Karpas-422 (cell line): ENCODE data around the gene PGAP6. TPM values are rescaled to one million over a fixed set of nuclear protein-coding genes. Genes with fewer than 3 reads are reported as not detected.

Source experiments
- total RNA-seq: library from RNA; depleted of rRNA; stranded (reverse); fragments of >200 nt; shearing (Covaris generic); gene quantifications from 2 replicates; pipeline ENCODE4 v1.2.3, GENCODE V29; 2014; ENCODE audit warnings: low replicate concordance; rRNA removed

PGAP6 gene
- total RNA-seq, 1 experiment from 2014 or later: 58.1 TPM

Other genes with a start within 250 kb of the PGAP6 start
- 10.5 and 24.2 TPM in 2 replicates for gene NPRL3, start 243.3 kb downstream of the PGAP6 start, total RNA-seq
- gene HBZ, start 229.3 kb downstream of the PGAP6 start, total RNA-seq: not detected in 2 replicates
- not detected in 2 replicates for gene HBM, start 216.0 kb downstream of the PGAP6 start, total RNA-seq
- gene HBA2, start 209.1 kb downstream of the PGAP6 start, total RNA-seq: not detected in 2 replicates
- gene HBA1, start 205.3 kb downstream of the PGAP6 start, total RNA-seq: not detected in 2 replicates
- gene HBQ1, start 201.5 kb downstream of the PGAP6 start, total RNA-seq: not detected in 2 replicates
- gene LUC7L, start 152.5 kb downstream of the PGAP6 start, total RNA-seq: 85.6 and 110 TPM in 2 replicates
- 12.2 and 24.5 TPM in 2 replicates for gene FAM234A, start 147.2 kb downstream of the PGAP6 start, total RNA-seq
- gene RGS11, start 106.0 kb downstream of the PGAP6 start, total RNA-seq: not detected in 2 replicates
- gene ARHGDIG, start 101.4 kb downstream of the PGAP6 start, total RNA-seq: 2.7 and 3.1 TPM in 2 replicates
- gene PDIA2, start 98.8 kb downstream of the PGAP6 start, total RNA-seq: 0.71 TPM in 1 of 2 replicates, not detected in the other
- 14.6 and 46.4 TPM in 2 replicates for gene AXIN1, start 29.3 kb downstream of the PGAP6 start, total RNA-seq
- 38.1 and 103 TPM in 2 replicates for gene MRPL28, start 11.4 kb downstream of the PGAP6 start, total RNA-seq
- 102 and 190 TPM in 2 replicates for gene NME4, start 15.2 kb upstream of the PGAP6 start, total RNA-seq
- 5.3 and 10.4 TPM in 2 replicates for gene DECR2, start 19.9 kb upstream of the PGAP6 start, total RNA-seq
- 6.0 and 17.2 TPM in 2 replicates for gene RAB11FIP3, start 43.7 kb upstream of the PGAP6 start, total RNA-seq
- gene CAPN15, start 145.7 kb upstream of the PGAP6 start, total RNA-seq: 26.7 and 51.3 TPM in 2 replicates
- not detected in 2 replicates for gene PRR35, start 178.4 kb upstream of the PGAP6 start, total RNA-seq
- gene NHLRC4, start 185.0 kb upstream of the PGAP6 start, total RNA-seq: 3.7 and 5.9 TPM in 2 replicates
- gene PIGQ, start 188.0 kb upstream of the PGAP6 start, total RNA-seq: 35.7 and 64.3 TPM in 2 replicates
- gene RAB40C, start 208.1 kb upstream of the PGAP6 start, total RNA-seq: 5.9 and 11.3 TPM in 2 replicates
- gene WFIKKN1, start 249.0 kb upstream of the PGAP6 start, total RNA-seq: 0.22 TPM in 1 of 2 replicates, not detected in the other